DOHH2 (cell line): ENCODE measurements around the gene TRIM67.

ENCODE experiments used
- H3F3A ChIP-seq: fragments of 200-600 bp; sonication (generic), shearing (Covaris generic); 2 replicates; pipeline ENCODE4 v1.6.0; 2016; ENCODE audit warnings: antibody characterized with exemption, mild to moderate bottlenecking; ENCODE audit not compliant: control insufficient read depth, insufficient read depth
- H3K27ac ChIP-seq: fragments of 200-600 bp; sonication (generic); 2 replicates; pipeline ENCODE4 v1.5.1; 2014; ENCODE audit warnings: low read depth, mild to moderate bottlenecking, low read length, moderate library complexity
- H3K27me3 ChIP-seq: fragments of 200-600 bp; sonication (generic); 2 replicates; pipeline ENCODE4 v1.6.1; 2014; ENCODE audit warnings: mild to moderate bottlenecking, low read length, mixed read lengths; ENCODE audit not compliant: control insufficient read depth
- H3K36me3 ChIP-seq: fragments of 200-600 bp; sonication (generic); 2 replicates; pipeline ENCODE4 v1.6.1; 2014; ENCODE audit warnings: mild to moderate bottlenecking, low read length, moderate library complexity, mixed read lengths; ENCODE audit not compliant: control insufficient read depth
- H3K4me1 ChIP-seq: fragments of 200-600 bp; sonication (generic); 2 replicates; pipeline ENCODE4 v1.6.1; 2014; ENCODE audit warnings: mild to moderate bottlenecking, low read length, mixed read lengths; ENCODE audit not compliant: control insufficient read depth
- H3K4me2 ChIP-seq: fragments of 200-600 bp; sonication (generic); 2 replicates; pipeline ENCODE4 v1.6.0; 2014; ENCODE audit warnings: mild to moderate bottlenecking, low read length, moderate library complexity
- H3K4me3 ChIP-seq: fragments of 200-600 bp; sonication (generic); 2 replicates; pipeline ENCODE4 v1.5.1; 2014; ENCODE audit warnings: mild to moderate bottlenecking, low read length, mixed read lengths
- H3K79me2 ChIP-seq: fragments of 200-600 bp; sonication (generic); 2 replicates; pipeline ENCODE4 v1.6.1; 2014; ENCODE audit warnings: mild to moderate bottlenecking, low read length, mixed read lengths; ENCODE audit not compliant: control insufficient read depth
- H3K9me2 ChIP-seq: fragments of 200-600 bp; sonication (generic); replicated peaks from 2 replicates; pipeline ENCODE4 v1.6.1; 2014; ENCODE audit warnings: mild to moderate bottlenecking, low read length, mixed read lengths; ENCODE audit not compliant: control insufficient read depth
- H3K9me3 ChIP-seq: fragments of 200-600 bp; sonication (generic); 2 replicates; pipeline ENCODE4 v1.6.1; 2014; ENCODE audit warnings: antibody characterized with exemption, low read length, mixed read lengths; ENCODE audit not compliant: control insufficient read depth, insufficient read depth
- H4K20me1 ChIP-seq: fragments of 200-600 bp; sonication (generic); 2 replicates; pipeline ENCODE4 v1.6.0; 2014; ENCODE audit warnings: low read depth, mild to moderate bottlenecking, antibody characterized with exemption, low read length, moderate library complexity; ENCODE audit not compliant: control insufficient read depth, insufficient read depth
- CTCF ChIP-seq: fragments of 200-600 bp; sonication (generic); IDR thresholded peaks from one replicate; pipeline ENCODE4 v1.5.1; 2014; ENCODE audit warnings: antibody characterized with exemption, mild to moderate bottlenecking, low read depth, low read length; ENCODE audit not compliant: poor library complexity, severe bottlenecking
- EZH2phosphoT487 ChIP-seq: fragments of 200-600 bp; sonication (generic); IDR thresholded peaks from 2 replicates; pipeline ENCODE4 v1.6.1; 2017; ENCODE audit warnings: borderline replicate concordance, mild to moderate bottlenecking, antibody characterized with exemption, low read length, moderate library complexity, mixed read lengths

TRIM67 gene

GRCh38 chr1:231248778-231249177 is 86.9 kb downstream of the TRIM67 start:
- Histone ChIP-seq H3F3A (no peaks in the 10 kb centered on the region), H3K9me3 (no peaks in the 10 kb centered on the region), H4K20me1 (peaks cover 10% of the 10 kb centered on the region), H3K4me2 (no peak overlapping the region), H3K36me3 (peaks cover 63% of the 10 kb centered on the region), H3K79me2 (peaks cover 67% of the 10 kb centered on the region), H3K4me3 (no peak overlapping the region), H3K27me3 (no peaks in the 10 kb centered on the region), H3K4me1 (0 out of 2 replicates have a peak, but pooled peaks cover 4% of the 10 kb centered on the region), H3K27ac (no peak overlapping the region), H3K9me2 (no peaks in the 10 kb centered on the region)
- no peak for TF ChIP-seq EZH2phosphoT487
- TF ChIP-seq CTCF = no peak

GRCh38 chr1:231252336-231252735 is 90.5 kb downstream of the TRIM67 start:
- no peaks in the 10 kb centered on the region for H3F3A ChIP-seq
- no peak overlapping the region for H3K4me2 ChIP-seq
- no peaks in the 10 kb centered on the region for H3K9me3 ChIP-seq
- no peak overlapping the region for H3K4me3 ChIP-seq
- TF ChIP-seq CTCF = no peak
- TF ChIP-seq EZH2phosphoT487 = no peak
- no peaks in the 10 kb centered on the region for H3K9me2 ChIP-seq
- H3K79me2 ChIP-seq = peaks cover 31% of the 10 kb centered on the region
- H4K20me1 ChIP-seq = peaks cover 3% of the 10 kb centered on the region; the same call in 1 of the 2 replicates
- H3K36me3 ChIP-seq = peaks cover 54% of the 10 kb centered on the region
- no peaks in the 10 kb centered on the region for H3K4me1 ChIP-seq
- H3K27ac ChIP-seq = no peak overlapping the region
- H3K27me3 ChIP-seq = no peaks in the 10 kb centered on the region

GRCh38 chr1:231260351-231260750 is 98.5 kb downstream of the TRIM67 start:
- TF ChIP-seq EZH2phosphoT487 (no peak), CTCF (no peak)

More at GRCh38 chr1:231260351-231260750, 98.5 kb downstream of the TRIM67 start:
- no peaks in the 10 kb centered on the region for H3K4me1 ChIP-seq
- H3K27me3 ChIP-seq = no peaks in the 10 kb centered on the region
- H3K4me3 ChIP-seq = no peak overlapping the region
- H3K9me2 ChIP-seq = no peaks in the 10 kb centered on the region
- H3K36me3 ChIP-seq = peaks cover 64% of the 10 kb centered on the region
- H3F3A ChIP-seq = no peaks in the 10 kb centered on the region
- H3K27ac ChIP-seq = no peak overlapping the region
- no peaks in the 10 kb centered on the region for H4K20me1 ChIP-seq
- H3K79me2 ChIP-seq = no peaks in the 10 kb centered on the region
- H3K4me2 ChIP-seq = no peak overlapping the region
- no peaks in the 10 kb centered on the region for H3K9me3 ChIP-seq
